NT2/D1 (cell line): ENCODE measurements around the gene WDSUB1.

ENCODE experiments used
- SUZ12 ChIP-seq: IDR thresholded peaks from 2 replicates; pipeline ENCODE4 v1.6.1; 2011; ENCODE audit not compliant: insufficient read length, insufficient read depth; ENCODE audit errors: extremely low read depth
- ZNF274 ChIP-seq: IDR thresholded peaks from 2 replicates; pipeline ENCODE4 v1.6.1; 2011; ENCODE audit warnings: mild to moderate bottlenecking, low read depth, low read length

DNA sequence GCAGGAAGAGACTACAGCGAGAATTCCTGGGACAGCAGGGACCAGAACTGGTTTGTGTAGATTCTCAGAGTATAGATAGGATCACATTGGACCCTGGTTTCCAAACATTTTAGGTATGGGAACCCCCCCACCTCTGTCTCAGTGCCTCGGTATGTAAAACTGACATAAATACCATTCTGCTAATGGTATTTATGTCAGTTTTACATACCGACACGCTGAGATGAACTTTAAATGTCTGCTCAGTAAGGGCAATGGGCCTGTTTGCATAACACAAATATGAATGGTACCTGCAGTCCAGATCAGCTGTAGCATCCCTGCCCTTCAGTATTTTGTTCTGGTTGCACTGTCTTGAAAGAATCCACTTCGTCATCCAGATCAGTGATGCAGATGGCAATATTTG, 73.2 kb downstream of the WDSUB1 start:
- no peak for TF ChIP-seq SUZ12
- no peak for TF ChIP-seq ZNF274
